T-helper 2 cell treated with Interferon-gamma antibody and Interleukin-4, amounts not matched to agents 100 ng/mL and 5 ng/mL, for 36 hours (primary cell): Measurements from ENCODE around the gene KCNN1. TPM values are rescaled to one million over a fixed set of nuclear protein-coding genes. Genes with fewer than 3 reads are reported as not detected.
"Not testable (repeated sequence)": the region's sequence is repeated elsewhere in the genome, so short reads cannot be mapped to it uniquely, and the experiment has no call there.

Source experiments
- intact Hi-C: fragments of 100-400 bp; cut with micrococcal nuclease; formaldehyde crosslinking; loops from one replicate; pipeline ENCODE4 v1.15.1; 2023
- total RNA-seq: library from RNA; stranded (reverse); gene quantifications from 2 replicates; pipeline ENCODE4 v1.2.3, GENCODE V29; 2022

The KCNN1 gene
- total RNA-seq, 1 donor from 2014 or later, result not detected

DNA sequence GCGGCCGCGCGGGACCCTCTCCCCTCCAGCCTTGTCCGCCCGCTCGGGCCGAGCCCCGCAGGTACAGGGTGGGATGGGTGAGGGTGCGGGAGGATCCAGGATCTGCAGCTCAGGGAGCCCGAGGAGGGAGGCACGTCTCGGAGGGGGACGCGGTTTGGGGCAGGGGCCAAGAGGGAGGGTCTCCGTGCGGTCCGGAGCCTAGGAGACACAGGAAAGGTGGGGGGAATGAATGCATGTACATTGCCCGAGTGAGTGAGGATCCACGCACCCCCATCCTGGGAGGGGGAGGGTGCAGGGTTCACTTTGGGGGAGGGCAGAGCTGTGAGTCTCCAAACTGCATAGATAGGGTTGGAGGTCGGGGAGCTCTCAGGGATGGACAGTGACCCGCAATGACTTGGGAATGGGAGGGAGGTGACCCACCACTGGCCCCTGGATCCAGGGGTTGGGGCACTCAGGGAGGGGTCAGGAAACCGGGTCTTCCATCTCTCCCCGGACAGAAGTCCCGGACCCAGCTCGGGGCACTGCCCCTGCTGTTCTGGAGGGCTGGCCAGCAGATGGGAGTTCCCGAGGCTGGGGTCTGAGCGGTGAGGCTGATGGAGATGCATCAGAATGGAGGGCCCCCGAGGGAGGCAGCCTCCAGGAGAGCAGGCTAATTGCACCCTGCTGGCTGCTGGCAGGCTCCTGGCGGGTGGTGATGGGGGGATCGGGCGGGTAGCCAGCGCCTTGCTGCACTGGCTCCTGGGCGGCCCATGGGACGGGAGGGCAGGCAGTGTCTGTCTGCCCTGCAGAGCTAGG lies 547 bp downstream of the KCNN1 start:
- intact Hi-C loops, result no loop called here

DNA sequence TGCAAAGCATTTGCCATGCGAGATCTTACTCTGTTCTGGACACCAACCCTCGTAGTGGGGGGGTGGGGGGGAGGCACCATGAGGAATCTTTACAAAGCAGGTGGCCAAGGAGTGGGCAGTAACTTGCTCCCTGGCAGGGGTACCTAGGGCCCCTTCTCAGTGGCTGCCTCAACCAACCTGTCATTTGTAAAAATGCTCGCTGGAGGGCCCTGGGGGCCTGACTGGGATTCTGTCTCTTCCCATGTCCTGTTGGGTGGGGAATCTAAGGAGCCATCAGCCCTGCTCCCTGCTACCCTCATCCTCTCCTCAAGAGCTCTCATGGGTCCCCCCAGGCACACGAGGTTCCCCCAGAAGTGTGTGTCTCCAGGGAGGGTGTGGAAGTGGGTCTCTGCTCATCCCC lies 1.5 kb downstream of the KCNN1 start:
- intact Hi-C loops, result no loop called here

GRCh38 chr19:17969096-17969792 lies 2.3 kb downstream of the KCNN1 start:
- intact Hi-C loops, result no loop called here

GRCh38 chr19:17972230-17972629 lies 5.3 kb downstream of the KCNN1 start:
- intact Hi-C loops, result no loop called here

DNA sequence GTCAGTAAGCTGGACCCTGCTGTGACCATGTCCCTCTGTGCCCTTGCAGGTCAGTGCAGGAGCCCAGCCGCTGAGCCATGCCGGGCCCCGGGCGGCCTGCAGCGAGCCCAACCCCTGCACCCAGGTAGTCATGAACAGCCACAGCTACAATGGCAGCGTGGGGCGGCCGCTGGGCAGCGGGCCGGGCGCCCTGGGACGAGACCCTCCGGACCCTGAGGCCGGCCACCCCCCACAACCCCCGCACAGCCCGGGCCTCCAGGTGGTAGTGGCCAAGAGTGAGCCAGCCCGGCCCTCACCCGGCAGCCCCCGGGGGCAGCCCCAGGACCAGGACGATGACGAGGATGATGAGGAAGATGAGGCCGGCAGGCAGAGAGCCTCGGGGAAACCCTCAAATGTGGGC lies 6.9 kb downstream of the KCNN1 start:
- intact Hi-C loops, result no loop called here

- intact Hi-C loops, result no loop called here
Measured at GRCh38 chr19:17974551-17974950, 7.6 kb downstream of the KCNN1 start.

- intact Hi-C loops, result no loop called here
Measured at GRCh38 chr19:17975032-17975431, 8.1 kb downstream of the KCNN1 start.

- intact Hi-C loops, result no loop called here
Measured at GRCh38 chr19:17977021-17977420, 10.1 kb downstream of the KCNN1 start.

GRCh38 chr19:17977488-17977887 lies 10.6 kb downstream of the KCNN1 start:
- intact Hi-C loops, result no loop called here

- intact Hi-C loops, result no loop called here
Measured at GRCh38 chr19:17981611-17982010, 14.7 kb downstream of the KCNN1 start.

GRCh38 chr19:17982430-17982829 lies 15.5 kb downstream of the KCNN1 start:
- intact Hi-C loops, result no loop called here

DNA sequence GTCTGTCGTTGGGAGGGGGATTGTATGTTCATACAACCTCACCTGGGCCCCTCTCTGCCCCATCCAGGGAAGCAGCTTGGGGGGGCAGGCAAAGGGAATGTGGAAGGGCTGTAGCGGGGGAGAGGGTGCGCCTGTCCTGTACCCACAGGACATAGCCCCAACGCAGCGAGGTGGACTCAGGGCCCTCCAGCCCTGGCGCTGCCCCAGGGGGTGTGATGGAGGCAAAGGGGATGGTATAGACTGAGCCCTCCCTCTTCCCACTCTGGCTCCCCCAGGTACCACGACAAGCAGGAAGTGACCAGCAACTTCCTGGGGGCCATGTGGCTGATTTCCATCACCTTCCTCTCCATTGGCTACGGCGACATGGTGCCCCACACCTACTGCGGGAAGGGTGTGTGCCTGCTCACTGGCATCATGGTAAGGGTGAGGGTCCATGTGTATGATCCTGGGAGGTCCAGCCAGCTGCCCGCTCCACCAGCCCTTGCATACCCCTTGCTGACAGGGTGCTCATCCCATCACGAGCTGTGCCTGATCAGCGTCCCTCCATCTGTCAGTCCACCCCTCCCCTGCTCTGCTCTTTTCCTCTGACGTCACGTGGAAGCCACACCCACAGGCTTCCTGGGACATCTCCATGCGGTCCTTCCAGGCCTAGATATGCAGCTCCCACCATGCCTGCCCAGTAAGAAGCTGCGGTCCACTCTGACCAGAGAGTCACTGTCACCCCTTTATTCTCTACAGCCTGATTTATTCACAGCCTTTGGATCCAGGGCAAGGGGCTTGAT lies 18.3 kb downstream of the KCNN1 start:
- intact Hi-C loops, result no loop called here

GRCh38 chr19:17986569-17986968 lies 19.7 kb downstream of the KCNN1 start:
- intact Hi-C loops, result not testable (repeated sequence)

- intact Hi-C loops, result no loop called here
Measured at GRCh38 chr19:17988161-17988560, 21.3 kb downstream of the KCNN1 start.

GRCh38 chr19:17989425-17990094 lies 22.7 kb downstream of the KCNN1 start:
- intact Hi-C loops, result no loop called here

GRCh38 chr19:17993076-17993813 lies 26.3 kb downstream of the KCNN1 start:
- intact Hi-C loops, result no loop called here

DNA sequence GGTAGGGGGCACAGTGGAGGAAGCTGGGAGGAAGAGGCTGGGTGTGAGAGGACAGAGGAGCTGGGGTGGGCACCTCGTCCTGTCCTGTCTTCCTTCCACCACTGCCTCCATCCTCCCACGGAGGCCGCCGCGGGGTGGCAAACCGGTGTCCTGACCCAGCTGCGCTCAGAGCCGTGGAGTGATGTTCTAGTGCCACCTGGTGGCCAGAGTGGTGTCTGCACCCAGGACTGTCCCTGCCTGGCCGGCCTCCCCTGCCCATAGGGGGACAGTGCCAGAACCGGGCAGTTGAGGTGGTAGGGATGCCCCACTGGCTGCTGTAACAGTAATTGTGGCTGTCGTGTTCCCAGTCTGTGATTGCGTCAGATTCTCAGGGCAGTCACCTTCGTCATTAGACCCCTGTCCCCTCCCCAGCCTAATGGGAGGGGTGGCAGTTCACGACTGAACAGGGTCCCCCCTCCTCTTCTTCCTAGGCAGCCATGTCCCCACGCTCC lies 30.0 kb downstream of the KCNN1 start:
- intact Hi-C loops, result loop anchor here (1.0 to 5.0 kb wide), 4 partner anchors 51 to 140 kb away; partner anchors contain the start of genes RPL18A and SLC5A5

DNA sequence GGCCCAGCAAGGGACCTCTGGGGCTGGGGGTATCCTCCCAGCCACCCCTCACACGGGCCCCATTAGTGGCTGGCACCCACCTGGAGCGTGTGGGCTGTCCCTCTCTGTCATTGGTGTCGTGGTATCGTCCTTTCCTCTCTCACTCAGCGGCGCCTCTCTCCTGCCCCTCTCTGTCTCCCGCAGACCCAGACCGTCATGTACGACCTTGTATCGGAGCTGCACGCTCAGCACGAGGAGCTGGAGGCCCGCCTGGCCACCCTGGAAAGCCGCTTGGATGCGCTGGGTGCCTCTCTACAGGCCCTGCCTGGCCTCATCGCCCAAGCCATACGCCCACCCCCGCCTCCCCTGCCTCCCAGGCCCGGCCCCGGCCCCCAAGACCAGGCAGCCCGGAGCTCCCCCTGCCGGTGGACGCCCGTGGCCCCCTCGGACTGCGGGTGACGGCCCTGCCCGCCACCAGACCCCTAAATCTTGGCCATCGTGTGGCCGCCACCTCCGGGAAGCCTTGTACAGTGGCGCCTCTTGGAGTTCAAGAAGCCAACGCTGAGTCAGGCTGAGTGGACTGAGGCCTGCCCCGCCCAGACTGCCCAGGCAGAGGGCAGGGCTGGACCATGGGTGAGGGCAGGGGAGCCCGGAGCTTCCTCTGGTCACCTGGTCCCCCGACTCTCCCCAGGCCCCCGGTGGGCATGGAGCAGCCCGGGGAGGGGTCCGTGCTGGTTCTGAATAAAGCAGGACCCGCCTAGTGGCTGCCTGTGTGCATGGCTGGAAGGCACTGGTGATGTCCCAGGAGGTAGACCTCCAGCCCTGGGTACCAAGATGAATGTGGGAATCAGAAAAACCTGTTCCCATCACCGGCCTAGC lies 31.3 kb downstream of the KCNN1 start:
- intact Hi-C loops, result loop anchor here (1.0 to 5.0 kb wide), 4 partner anchors 52 to 141 kb away; partner anchors contain the start of genes RPL18A and SLC5A5

GRCh38 chr19:17998827-17999150 lies 31.9 kb downstream of the KCNN1 start:
- intact Hi-C loops, result loop anchor here (5.0 kb wide), 2 partner anchors 126 to 141 kb away; partner anchors contain the start of genes RPL18A and SLC5A5
